HG03432 (cell line): ENCODE measurements around the gene GOLGA8R.
"Not testable (repeated sequence)": the region's sequence is repeated elsewhere in the genome, so short reads cannot be mapped to it uniquely, and the experiment has no call there.

Experiments used
- ATAC-seq: cut with Tn5 transposase; IDR thresholded peaks from one replicate; pipeline ENCODE4 v1.9.1; 2021; ENCODE audit warnings: mild to moderate bottlenecking, moderate library complexity; ENCODE audit not compliant: unreplicated experiment

GOLGA8R gene

GRCh38 chr15:30414160-30414559 is at the start of gene GOLGA8R:
Gene GOLGA8R (minus strand): TSS chr15:30414260. CDS start chr15:30414162, 98 bp downstream.
- not testable (repeated sequence) for ATAC-seq

- ATAC-seq, result not testable (repeated sequence)
Observed at GRCh38 chr15:30463849-30464248, 49.8 kb upstream of the GOLGA8R start.

- not testable (repeated sequence) for ATAC-seq
Observed at GRCh38 chr15:30462176-30462575, 48.1 kb upstream of the GOLGA8R start.

GRCh38 chr15:30452702-30453101 is 38.6 kb upstream of the GOLGA8R start:
- ATAC-seq, result not testable (repeated sequence)

GRCh38 chr15:30438348-30438747 is 24.3 kb upstream of the GOLGA8R start:
- not testable (repeated sequence) for ATAC-seq

GRCh38 chr15:30435878-30436277 is 21.8 kb upstream of the GOLGA8R start:
- not testable (repeated sequence) for ATAC-seq

GRCh38 chr15:30420723-30421122 is 6.7 kb upstream of the GOLGA8R start:
- ATAC-seq, result not testable (repeated sequence)

GRCh38 chr15:30407636-30408035 is 6.4 kb downstream of the GOLGA8R start:
- not testable (repeated sequence) for ATAC-seq

GRCh38 chr15:30398988-30399387 is 15.1 kb downstream of the GOLGA8R start:
- ATAC-seq, result not testable (repeated sequence)

- ATAC-seq, result not testable (repeated sequence)
Observed at GRCh38 chr15:30393664-30393991, 20.4 kb downstream of the GOLGA8R start.

- ATAC-seq, result not testable (repeated sequence)
Observed at GRCh38 chr15:30392766-30393663, 21.0 kb downstream of the GOLGA8R start, which contains the start of gene CHRFAM7A. Gene CHRFAM7A (minus strand): TSS chr15:30393540. CDS start chr15:30383351, 10,189 bp downstream.

GRCh38 chr15:30386318-30386887 is 27.7 kb downstream of the GOLGA8R start:
- ATAC-seq, result not testable (repeated sequence)

GRCh38 chr15:30377082-30377413 is 37.0 kb downstream of the GOLGA8R start:
- ATAC-seq, result not testable (repeated sequence)

- not testable (repeated sequence) for ATAC-seq
Observed at GRCh38 chr15:30376375-30377081, 37.5 kb downstream of the GOLGA8R start.

GRCh38 chr15:30375872-30376271 is 38.2 kb downstream of the GOLGA8R start:
- ATAC-seq, result not testable (repeated sequence)

- not testable (repeated sequence) for ATAC-seq
Observed at GRCh38 chr15:30374862-30375261, 39.2 kb downstream of the GOLGA8R start.

- not testable (repeated sequence) for ATAC-seq
Observed at GRCh38 chr15:30368271-30368670, 45.8 kb downstream of the GOLGA8R start.

- ATAC-seq, result not testable (repeated sequence)
Observed at GRCh38 chr15:30367246-30367645, 46.8 kb downstream of the GOLGA8R start.

GRCh38 chr15:30361404-30361803 is 52.7 kb downstream of the GOLGA8R start:
- not testable (repeated sequence) for ATAC-seq

GRCh38 chr15:30360990-30361389 is 53.1 kb downstream of the GOLGA8R start:
- not testable (repeated sequence) for ATAC-seq

- ATAC-seq, result not testable (repeated sequence)
Observed at GRCh38 chr15:30355043-30355442, 59.0 kb downstream of the GOLGA8R start.
